GM23248 (cell line): Measurements from ENCODE around the gene TICAM2. TPM values are rescaled to one million over a fixed set of nuclear protein-coding genes. Genes with fewer than 3 reads are reported as not detected.

ENCODE experiments used
- DNase-seq: peaks from one replicate; pipeline ENCODE4 v3.0.0-alpha.2; 2015
- H2AFZ ChIP-seq: fragments of 200-600 bp; sonication (generic); 2 replicates; pipeline ENCODE4 v1.6.1; 2016; ENCODE audit warnings: antibody characterized with exemption
- H3F3A ChIP-seq: fragments of 200-600 bp; sonication (generic); 2 replicates; pipeline ENCODE4 v1.6.1; 2016; ENCODE audit warnings: mild to moderate bottlenecking, antibody characterized with exemption, mixed run types; ENCODE audit not compliant: insufficient read depth
- H3K27ac ChIP-seq: fragments of 200-600 bp; sonication (generic); 2 replicates; pipeline ENCODE4 v1.5.1; 2016; ENCODE audit warnings: mild to moderate bottlenecking
- H3K27me3 ChIP-seq: fragments of 200-600 bp; sonication (generic); replicated peaks from 2 replicates; pipeline ENCODE4 v1.6.1; 2016; ENCODE audit warnings: mild to moderate bottlenecking; ENCODE audit not compliant: insufficient read depth
- H3K36me3 ChIP-seq: fragments of 200-600 bp; sonication (generic); 2 replicates; pipeline ENCODE4 v1.6.1; 2016; ENCODE audit warnings: low read depth, mild to moderate bottlenecking
- H3K4me1 ChIP-seq: fragments of 200-600 bp; sonication (generic); 2 replicates; pipeline ENCODE4 v1.6.1; 2016; ENCODE audit warnings: mild to moderate bottlenecking; ENCODE audit not compliant: insufficient read depth
- H3K4me2 ChIP-seq: fragments of 200-600 bp; sonication (generic); one replicate; pipeline ENCODE4 v1.6.1; 2016; ENCODE audit warnings: mild to moderate bottlenecking; ENCODE audit not compliant: unreplicated experiment
- H3K4me3 ChIP-seq: fragments of 200-600 bp; sonication (generic); 2 replicates; pipeline ENCODE4 v1.5.1; 2016; ENCODE audit warnings: mild to moderate bottlenecking
- H3K79me2 ChIP-seq: fragments of 200-600 bp; sonication (generic); 2 replicates; pipeline ENCODE4 v1.6.1; 2016; ENCODE audit warnings: mild to moderate bottlenecking; ENCODE audit not compliant: insufficient read depth
- H3K9ac ChIP-seq: fragments of 200-600 bp; sonication (generic); 2 replicates; pipeline ENCODE4 v1.6.1; 2016; ENCODE audit warnings: mild to moderate bottlenecking
- H3K9me2 ChIP-seq: fragments of 200-600 bp; sonication (generic); 2 replicates; pipeline ENCODE4 v1.6.1; 2016; ENCODE audit warnings: mixed run types, mild to moderate bottlenecking, moderate library complexity; ENCODE audit not compliant: insufficient read depth
- H3K9me3 ChIP-seq: fragments of 200-600 bp; sonication (generic); one replicate; pipeline ENCODE4 v1.6.1; 2017; ENCODE audit warnings: low read depth
- H4K20me1 ChIP-seq: fragments of 200-600 bp; sonication (generic); 2 replicates; pipeline ENCODE4 v1.6.0; 2016; ENCODE audit not compliant: insufficient read depth
- EZH2 ChIP-seq: fragments of 200-600 bp; sonication (generic); IDR thresholded peaks from 2 replicates; pipeline ENCODE4 v1.6.1; 2018; ENCODE audit warnings: antibody characterized with exemption, mild to moderate bottlenecking; ENCODE audit not compliant: insufficient read depth, poor library complexity, severe bottlenecking
- EZH2phosphoT487 ChIP-seq: fragments of 200-600 bp; sonication (generic); IDR thresholded peaks from 2 replicates; pipeline ENCODE4 v1.6.1; 2018; ENCODE audit warnings: antibody characterized with exemption, moderate library complexity, mild to moderate bottlenecking, low read depth; ENCODE audit not compliant: insufficient read depth
- WGBS, 2 experiments: methylation state at CpG; one replicate each; pipeline ENCODE4 v1.1.6; 2015 to 2017; ENCODE audit warnings: low lambda C conversion rate in 2 of 2, low coverage in 1 of 2; ENCODE audit errors: missing lambda C conversion rate in 2 of 2; 5-methylcytosine and 5-hydroxymethylcytosine counted together
- in situ Hi-C: fragments of 300-500 bp; cut with MboI; formaldehyde crosslinking; loops from 2 replicates; pipeline ENCODE4 v1.15.0; 2020
- polyA plus RNA-seq: library from polyadenylated mRNA; unstranded; fragments of >200 nt; fragmentation: Nextera tagmentation; extraction: Ambion mirVana; gene quantifications from 2 replicates; pipeline ENCODE4 v1.2.1, GENCODE V29; 2016
- total RNA-seq: library from RNA; depleted of rRNA; stranded (reverse); fragments of >200 nt; shearing (Covaris generic); gene quantifications from 2 replicates; pipeline ENCODE4 v1.2.3, GENCODE V29; 2014

The TICAM2 gene
- total and polyA plus RNA-seq, 2 experiments from 2014 or later, result 1.9 to 11.3 TPM

- no peak overlapping the region for H3K9ac ChIP-seq
- H3K27me3 ChIP-seq, result no peaks in the 10 kb centered on the region; the same call in 1 of the 2 replicates
- H3K9me2 ChIP-seq, result no peaks in the 10 kb centered on the region
- no peak overlapping the region for H3K4me3 ChIP-seq
- H3K36me3 ChIP-seq, result no peaks in the 10 kb centered on the region
- no peak overlapping the region for H3K4me2 ChIP-seq
- no peak for DNase-seq
- WGBS, 2 experiments, result 61 to 70% methylated on average over 2 of the region's 2 CpGs
- in situ Hi-C loops, result no loop called here
- no peaks in the 10 kb centered on the region for H3F3A ChIP-seq
- H3K27ac ChIP-seq, result no peak overlapping the region
- no peaks in the 10 kb centered on the region for H3K79me2 ChIP-seq
- H3K4me1 ChIP-seq, result no peaks in the 10 kb centered on the region
- no peak for TF ChIP-seq EZH2phosphoT487
- no peak for TF ChIP-seq EZH2
- H3K9me3 ChIP-seq, result no peaks in the 10 kb centered on the region
- no peak overlapping the region for H2AFZ ChIP-seq
- no peaks in the 10 kb centered on the region for H4K20me1 ChIP-seq
Observed at GRCh38 chr5:115644046-115644445, 41.8 kb upstream of the TICAM2 start.

- H3K9ac ChIP-seq, result no peak overlapping the region
- H4K20me1 ChIP-seq, result no peaks in the 10 kb centered on the region
- H3F3A ChIP-seq, result no peaks in the 10 kb centered on the region
- in situ Hi-C loops, result no loop called here
- TF ChIP-seq EZH2 (no peak), EZH2phosphoT487 (no peak)
- H3K9me2 ChIP-seq, result no peaks in the 10 kb centered on the region
- H3K27me3 ChIP-seq, result no peaks in the 10 kb centered on the region; the same call in 1 of the 2 replicates
- H2AFZ ChIP-seq, result no peak overlapping the region
- no peaks in the 10 kb centered on the region for H3K36me3 ChIP-seq
- H3K9me3 ChIP-seq, result no peaks in the 10 kb centered on the region
- H3K27ac ChIP-seq, result no peak overlapping the region
- no peaks in the 10 kb centered on the region for H3K79me2 ChIP-seq
- no peak overlapping the region for H3K4me2 ChIP-seq
- no peaks in the 10 kb centered on the region for H3K4me1 ChIP-seq
- DNase-seq, result peak; percentile 24
- H3K4me3 ChIP-seq, result no peak overlapping the region
- 5 to 7% methylated on average over 1 of the region's 1 CpG for WGBS, 2 experiments
Observed at GRCh38 chr5:115641948-115642347, 39.7 kb upstream of the TICAM2 start.

- Histone ChIP-seq H3F3A (no peaks in the 10 kb centered on the region), H3K9me3 (no peaks in the 10 kb centered on the region), H3K27me3 (no peaks in the 10 kb centered on the region), H3K9ac (no peak overlapping the region), H3K4me2 (no peak overlapping the region), H3K9me2 (no peaks in the 10 kb centered on the region), H3K4me3 (no peak overlapping the region), H2AFZ (no peak overlapping the region), H4K20me1 (no peaks in the 10 kb centered on the region), H3K4me1 (no peaks in the 10 kb centered on the region), H3K27ac (no peak overlapping the region), H3K36me3 (no peaks in the 10 kb centered on the region), H3K79me2 (no peaks in the 10 kb centered on the region)
- no peak for TF ChIP-seq EZH2
- no peak for TF ChIP-seq EZH2phosphoT487
- whole genome bisulfite sequencing, 2 experiments, result 77 to 81% methylated on average over 2 of the region's 2 CpGs
- in situ Hi-C loops, result no loop called here
- no peak for DNase-seq
Observed at GRCh38 chr5:115640274-115640673, 38.0 kb upstream of the TICAM2 start.

GRCh38 chr5:115639377-115639776 is 37.1 kb upstream of the TICAM2 start:
- Histone ChIP-seq H3K4me1 (peaks cover 2% of the 10 kb centered on the region; the same call in 1 of the 2 replicates), H3K9me3 (no peaks in the 10 kb centered on the region), H2AFZ (no peak overlapping the region), H3K27ac (no peak overlapping the region), H3K79me2 (no peaks in the 10 kb centered on the region), H3K4me2 (no peak overlapping the region), H3K4me3 (no peak overlapping the region), H4K20me1 (no peaks in the 10 kb centered on the region), H3K9ac (no peak overlapping the region), H3F3A (no peaks in the 10 kb centered on the region), H3K9me2 (no peaks in the 10 kb centered on the region), H3K27me3 (no peaks in the 10 kb centered on the region), H3K36me3 (no peaks in the 10 kb centered on the region)
- in situ Hi-C loops, result no loop called here
- TF ChIP-seq EZH2 (no peak), EZH2phosphoT487 (no peak)
- DNase-seq, result no peak
- 86 to 91% methylated on average over 1 of the region's 1 CpG for WGBS, 2 experiments

- DNase-seq, result no peak
- in situ Hi-C loops, result no loop called here
- H3F3A ChIP-seq, result no peaks in the 10 kb centered on the region
- TF ChIP-seq EZH2 (no peak), EZH2phosphoT487 (no peak)
- H3K9me2 ChIP-seq, result no peaks in the 10 kb centered on the region
- H3K4me1 ChIP-seq, result peaks cover 7% of the 10 kb centered on the region; the same call in 1 of the 2 replicates
- no peaks in the 10 kb centered on the region for H3K36me3 ChIP-seq
- no peaks in the 10 kb centered on the region for H3K79me2 ChIP-seq
- no peak overlapping the region for H2AFZ ChIP-seq
- no peak overlapping the region for H3K9ac ChIP-seq
- H3K4me3 ChIP-seq, result no peak overlapping the region
- H3K4me2 ChIP-seq, result no peak overlapping the region
- no peaks in the 10 kb centered on the region for H4K20me1 ChIP-seq
- WGBS, 2 experiments, result 52 to 57% methylated on average over 4 of the region's 4 CpGs
- no peak overlapping the region for H3K27ac ChIP-seq
- no peaks in the 10 kb centered on the region for H3K9me3 ChIP-seq
- H3K27me3 ChIP-seq, result no peaks in the 10 kb centered on the region
Observed at GRCh38 chr5:115637507-115637906, 35.2 kb upstream of the TICAM2 start.
